Measurements from ENCODE around the gene GAS1. TPM values are rescaled to one million over a fixed set of nuclear protein-coding genes. Genes with fewer than 3 reads are reported as not detected.

The GAS1 gene
- total RNA-seq, 1 experiment from 2014 or later: 57.5 TPM

DNA sequence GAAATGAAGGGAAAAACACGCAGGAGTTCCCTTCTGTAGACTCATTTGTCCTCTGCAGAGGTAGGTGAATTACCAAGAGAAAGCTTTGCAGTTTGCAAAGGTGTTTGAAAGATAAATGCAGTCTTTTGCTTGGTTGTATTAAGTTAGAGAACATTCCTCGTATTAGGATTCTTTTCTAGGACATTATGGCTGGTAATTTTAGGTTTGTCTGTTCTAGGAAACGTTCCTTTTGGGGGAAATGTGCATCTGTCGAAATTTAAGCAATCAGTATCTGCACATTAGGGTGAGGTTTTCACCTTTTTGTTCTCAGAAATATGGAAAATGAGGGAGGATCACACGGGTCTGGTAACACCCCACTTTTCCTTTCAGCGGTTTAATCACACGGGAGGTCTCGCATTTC, 45.1 kb downstream of the GAS1 start:
- no TSS peak for BruUV-seq (replicated peaks)
- no peak for TF ChIP-seq EZH2 (IDR thresholded peaks at IDR 0.05; ENCODE audit: borderline replicate concordance, low read depth, low read length, poor library complexity, severe bottlenecking)
- TF ChIP-seq, protein P1, sequence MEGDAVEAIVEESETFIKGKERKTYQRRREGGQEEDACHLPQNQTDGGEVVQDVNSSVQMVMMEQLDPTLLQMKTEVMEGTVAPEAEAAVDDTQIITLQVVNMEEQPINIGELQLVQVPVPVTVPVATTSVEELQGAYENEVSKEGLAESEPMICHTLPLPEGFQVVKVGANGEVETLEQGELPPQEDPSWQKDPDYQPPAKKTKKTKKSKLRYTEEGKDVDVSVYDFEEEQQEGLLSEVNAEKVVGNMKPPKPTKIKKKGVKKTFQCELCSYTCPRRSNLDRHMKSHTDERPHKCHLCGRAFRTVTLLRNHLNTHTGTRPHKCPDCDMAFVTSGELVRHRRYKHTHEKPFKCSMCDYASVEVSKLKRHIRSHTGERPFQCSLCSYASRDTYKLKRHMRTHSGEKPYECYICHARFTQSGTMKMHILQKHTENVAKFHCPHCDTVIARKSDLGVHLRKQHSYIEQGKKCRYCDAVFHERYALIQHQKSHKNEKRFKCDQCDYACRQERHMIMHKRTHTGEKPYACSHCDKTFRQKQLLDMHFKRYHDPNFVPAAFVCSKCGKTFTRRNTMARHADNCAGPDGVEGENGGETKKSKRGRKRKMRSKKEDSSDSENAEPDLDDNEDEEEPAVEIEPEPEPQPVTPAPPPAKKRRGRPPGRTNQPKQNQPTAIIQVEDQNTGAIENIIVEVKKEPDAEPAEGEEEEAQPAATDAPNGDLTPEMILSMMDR (conservative IDR thresholded peaks at IDR 0.05; ENCODE audit: low read depth, low read length): no peak
- Histone ChIP-seq H3K4me3 (ENCODE audit: low read depth, low read length, poor library complexity, severe bottlenecking) (no peak overlapping the region), H3K27me3 (replicated peaks; ENCODE audit: insufficient read depth, low read depth, low read length, poor library complexity) (no peaks in the 10 kb centered on the region), H3K4me1 (ENCODE audit: insufficient read depth, low read length, poor library complexity, severe bottlenecking) (peaks cover 17% of the 10 kb centered on the region), H3K36me3 (ENCODE audit: insufficient read depth, low read length, poor library complexity, severe bottlenecking) (no peaks in the 10 kb centered on the region), H3K27ac (ENCODE audit: low read depth, low read length, poor library complexity, severe bottlenecking) (no peak overlapping the region), H3K9me3 (ENCODE audit: low read depth, low read length, poor library complexity, severe bottlenecking) (no peaks in the 10 kb centered on the region)
- ChIA-PET POLR2A (ENCODE audit: low non-redundant PET) (no interaction called here), CTCF (no interaction called here)
- intact Hi-C loops (cut with micrococcal nuclease; ENCODE audit: unreplicated experiment): no loop called here
- no peak for DNase-seq (ENCODE audit: low spot score)

DNA sequence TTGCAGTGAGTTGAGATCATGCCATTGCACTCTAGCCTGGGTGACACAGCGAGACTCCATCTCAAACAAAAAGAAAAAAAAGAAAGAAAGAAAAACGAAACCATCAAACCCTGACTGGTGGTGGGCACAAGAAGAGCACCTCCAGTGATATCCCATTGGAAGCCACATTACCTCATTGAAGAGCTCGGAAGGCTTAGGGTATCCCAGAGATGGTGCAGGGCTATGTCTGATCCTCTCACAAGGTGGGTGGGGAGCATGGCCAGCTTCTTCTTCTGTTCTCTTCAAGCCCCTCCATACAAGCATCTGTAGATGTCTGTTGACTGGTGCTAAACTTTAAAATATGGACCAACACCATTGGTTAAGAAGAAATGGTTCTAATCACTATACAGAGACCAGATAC, 45.8 kb downstream of the GAS1 start:
- Histone ChIP-seq H3K9me3 (ENCODE audit: low read depth, low read length, poor library complexity, severe bottlenecking) (no peaks in the 10 kb centered on the region), H3K27ac (ENCODE audit: low read depth, low read length, poor library complexity, severe bottlenecking) (no peak overlapping the region), H3K27me3 (replicated peaks; ENCODE audit: insufficient read depth, low read depth, low read length, poor library complexity) (no peaks in the 10 kb centered on the region), H3K4me3 (ENCODE audit: low read depth, low read length, poor library complexity, severe bottlenecking) (no peak overlapping the region), H3K36me3 (ENCODE audit: insufficient read depth, low read length, poor library complexity, severe bottlenecking) (no peaks in the 10 kb centered on the region), H3K4me1 (ENCODE audit: insufficient read depth, low read length, poor library complexity, severe bottlenecking) (peaks cover 17% of the 10 kb centered on the region)
- no TSS peak for BruUV-seq (replicated peaks)
- POLR2A ChIA-PET (ENCODE audit: low non-redundant PET): no interaction called here
- CTCF ChIA-PET: no interaction called here
- intact Hi-C loops (cut with micrococcal nuclease; ENCODE audit: unreplicated experiment): no loop called here
- TF ChIP-seq, protein P1 (conservative IDR thresholded peaks at IDR 0.05; ENCODE audit: low read depth, low read length): no peak
- no peak for TF ChIP-seq EZH2 (IDR thresholded peaks at IDR 0.05; ENCODE audit: borderline replicate concordance, low read depth, low read length, poor library complexity, severe bottlenecking)
- no peak for DNase-seq (ENCODE audit: low spot score)
